ENCODE measurements around the gene TMIGD2.
A peak's percentile ranks its signal among the peaks of the same experiment; 100 is the strongest.

DNA sequence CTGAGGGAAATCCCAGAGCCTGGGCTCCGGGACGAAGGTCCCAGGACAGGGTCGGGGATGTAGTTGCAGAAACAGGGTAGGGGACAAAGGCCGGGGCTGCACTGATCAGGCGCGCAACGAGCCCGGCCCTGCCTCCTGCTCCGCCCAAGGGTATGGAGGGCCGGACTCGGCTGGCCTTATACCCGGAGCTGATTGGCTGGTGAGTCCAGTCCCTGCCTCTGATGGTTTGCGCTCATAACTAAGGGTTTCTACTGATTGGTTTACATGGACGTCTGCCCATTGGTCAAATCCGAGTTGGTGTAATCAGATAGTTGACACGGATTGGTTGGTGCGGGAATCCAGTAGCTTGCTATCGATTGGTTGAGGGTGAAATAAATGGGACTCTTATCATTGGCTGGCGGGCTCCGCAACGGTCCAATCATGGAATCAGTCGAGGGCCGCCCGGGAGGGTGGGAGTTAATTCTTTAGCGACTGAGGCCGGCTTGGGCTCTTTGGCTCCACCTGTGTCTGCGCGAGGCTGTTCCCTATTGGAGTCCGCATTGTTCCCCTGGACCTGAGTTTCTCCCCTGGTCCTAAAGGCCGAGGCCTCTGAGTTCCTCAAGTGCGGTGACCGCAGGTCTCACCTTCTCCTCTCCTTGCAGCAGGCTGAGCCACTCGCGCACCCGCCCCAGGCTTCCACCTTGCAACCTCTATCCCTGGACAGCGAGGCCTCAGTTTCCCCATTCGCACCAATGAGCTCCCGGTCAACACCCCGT, 40.6 kb upstream of the TMIGD2 start:
- peak; percentile 84 for TF ChIP-seq ZFP30 (CRISPR knock-in tag; IDR thresholded peaks at IDR 0.05)
- TF ChIP-seq, protein P1, sequence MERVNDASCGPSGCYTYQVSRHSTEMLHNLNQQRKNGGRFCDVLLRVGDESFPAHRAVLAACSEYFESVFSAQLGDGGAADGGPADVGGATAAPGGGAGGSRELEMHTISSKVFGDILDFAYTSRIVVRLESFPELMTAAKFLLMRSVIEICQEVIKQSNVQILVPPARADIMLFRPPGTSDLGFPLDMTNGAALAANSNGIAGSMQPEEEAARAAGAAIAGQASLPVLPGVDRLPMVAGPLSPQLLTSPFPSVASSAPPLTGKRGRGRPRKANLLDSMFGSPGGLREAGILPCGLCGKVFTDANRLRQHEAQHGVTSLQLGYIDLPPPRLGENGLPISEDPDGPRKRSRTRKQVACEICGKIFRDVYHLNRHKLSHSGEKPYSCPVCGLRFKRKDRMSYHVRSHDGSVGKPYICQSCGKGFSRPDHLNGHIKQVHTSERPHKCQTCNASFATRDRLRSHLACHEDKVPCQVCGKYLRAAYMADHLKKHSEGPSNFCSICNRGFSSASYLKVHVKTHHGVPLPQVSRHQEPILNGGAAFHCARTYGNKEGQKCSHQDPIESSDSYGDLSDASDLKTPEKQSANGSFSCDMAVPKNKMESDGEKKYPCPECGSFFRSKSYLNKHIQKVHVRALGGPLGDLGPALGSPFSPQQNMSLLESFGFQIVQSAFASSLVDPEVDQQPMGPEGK (CRISPR knock-in tag; IDR thresholded peaks at IDR 0.05; ENCODE audit: borderline replicate concordance), result no peak

All from SK-N-SH treated with all-trans-retinoic acid at 6 μM for 48 hours (cell line).